ENCODE data around the gene ECPAS.
"Not testable (repeated sequence)": the region's sequence is repeated elsewhere in the genome, so short reads cannot be mapped to it uniquely, and the experiment has no call there.

ECPAS gene

DNA sequence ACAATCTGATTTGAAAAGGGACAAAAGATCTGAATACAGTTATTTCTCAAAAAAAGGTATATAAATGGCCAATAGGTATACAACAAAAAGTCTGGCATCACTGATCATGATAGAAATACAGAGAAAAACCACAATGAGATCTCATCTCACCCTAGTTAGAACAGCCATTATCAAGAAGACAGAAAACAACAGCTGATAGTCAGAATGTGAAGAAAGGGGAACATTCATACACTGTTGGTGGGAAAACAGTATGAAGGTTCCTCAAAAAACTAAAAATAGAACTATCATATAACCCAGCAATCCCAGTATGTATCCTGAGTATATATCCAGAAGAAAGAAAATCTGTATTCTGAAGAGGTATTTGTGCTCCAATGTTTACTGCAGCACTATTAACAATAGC is 78.5 kb downstream of the ECPAS start:
- no peaks in the 10 kb centered on the region for H3K27me3 ChIP-seq (ENCODE audit: insufficient read depth, poor library complexity, severe bottlenecking)
- H3K4me3 ChIP-seq (replicated peaks; ENCODE audit: insufficient read depth, low read length), result no peak overlapping the region
- no peak for DNase-seq (ENCODE audit: low read depth in 1 of 2, low spot score in 1 of 2)
- H3K27ac ChIP-seq (replicated peaks), result no peak overlapping the region
- TF ChIP-seq GABPA (IDR thresholded peaks at IDR 0.05; ENCODE audit: low read depth) (no peak), POLR2AphosphoS5 (IDR thresholded peaks at IDR 0.05; ENCODE audit: low read depth) (no peak), SPI1 (IDR thresholded peaks at IDR 0.05; ENCODE audit: borderline replicate concordance, low read depth) (no peak), REST (IDR thresholded peaks at IDR 0.05; ENCODE audit: insufficient replicate concordance, low read depth) (no peak)
- TF ChIP-seq, protein P1, sequence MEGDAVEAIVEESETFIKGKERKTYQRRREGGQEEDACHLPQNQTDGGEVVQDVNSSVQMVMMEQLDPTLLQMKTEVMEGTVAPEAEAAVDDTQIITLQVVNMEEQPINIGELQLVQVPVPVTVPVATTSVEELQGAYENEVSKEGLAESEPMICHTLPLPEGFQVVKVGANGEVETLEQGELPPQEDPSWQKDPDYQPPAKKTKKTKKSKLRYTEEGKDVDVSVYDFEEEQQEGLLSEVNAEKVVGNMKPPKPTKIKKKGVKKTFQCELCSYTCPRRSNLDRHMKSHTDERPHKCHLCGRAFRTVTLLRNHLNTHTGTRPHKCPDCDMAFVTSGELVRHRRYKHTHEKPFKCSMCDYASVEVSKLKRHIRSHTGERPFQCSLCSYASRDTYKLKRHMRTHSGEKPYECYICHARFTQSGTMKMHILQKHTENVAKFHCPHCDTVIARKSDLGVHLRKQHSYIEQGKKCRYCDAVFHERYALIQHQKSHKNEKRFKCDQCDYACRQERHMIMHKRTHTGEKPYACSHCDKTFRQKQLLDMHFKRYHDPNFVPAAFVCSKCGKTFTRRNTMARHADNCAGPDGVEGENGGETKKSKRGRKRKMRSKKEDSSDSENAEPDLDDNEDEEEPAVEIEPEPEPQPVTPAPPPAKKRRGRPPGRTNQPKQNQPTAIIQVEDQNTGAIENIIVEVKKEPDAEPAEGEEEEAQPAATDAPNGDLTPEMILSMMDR (IDR thresholded peaks at IDR 0.05; ENCODE audit: insufficient read depth, low read length), result no peak

DNA sequence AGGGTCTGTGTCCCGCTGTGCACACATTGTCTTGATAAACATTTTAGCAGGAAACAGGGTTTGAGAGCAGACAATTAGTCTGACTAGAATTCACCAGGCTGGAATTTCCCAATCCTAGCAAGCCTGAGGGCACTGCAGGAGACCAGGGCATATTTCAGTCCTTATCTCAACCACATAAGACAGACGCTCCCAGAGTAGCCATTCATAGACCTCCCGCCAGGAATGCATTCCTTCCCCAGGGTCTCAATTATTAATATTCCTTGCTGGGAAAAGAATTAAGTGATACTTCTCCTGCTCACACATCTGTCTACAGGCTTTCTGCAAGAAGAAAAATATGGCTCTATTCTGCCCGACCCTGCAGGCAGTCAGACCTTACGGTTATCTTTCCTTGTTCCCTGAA is 82.7 kb downstream of the ECPAS start:
- not testable (repeated sequence) for H3K27me3 ChIP-seq (ENCODE audit: insufficient read depth, poor library complexity, severe bottlenecking); H3K4me3 ChIP-seq (replicated peaks; ENCODE audit: insufficient read depth, low read length); DNase-seq (ENCODE audit: low read depth in 1 of 2, low spot score in 1 of 2); H3K27ac ChIP-seq (replicated peaks)

GRCh38 chr9:111400564-111400898 is 83.7 kb downstream of the ECPAS start:
- no peak for DNase-seq (ENCODE audit: low read depth in 1 of 2, low spot score in 1 of 2)
- Histone ChIP-seq H3K27ac (replicated peaks) (no peak overlapping the region), H3K4me3 (replicated peaks; ENCODE audit: insufficient read depth, low read length) (no peak overlapping the region), H3K27me3 (ENCODE audit: insufficient read depth, poor library complexity, severe bottlenecking) (no peaks in the 10 kb centered on the region)
- TF ChIP-seq, protein P1 (IDR thresholded peaks at IDR 0.05; ENCODE audit: insufficient read depth, low read length), result no peak
- TF ChIP-seq GABPA (IDR thresholded peaks at IDR 0.05; ENCODE audit: low read depth) (no peak), REST (IDR thresholded peaks at IDR 0.05; ENCODE audit: insufficient replicate concordance, low read depth) (no peak), POLR2AphosphoS5 (IDR thresholded peaks at IDR 0.05; ENCODE audit: low read depth) (no peak), SPI1 (IDR thresholded peaks at IDR 0.05; ENCODE audit: borderline replicate concordance, low read depth) (no peak)

DNA sequence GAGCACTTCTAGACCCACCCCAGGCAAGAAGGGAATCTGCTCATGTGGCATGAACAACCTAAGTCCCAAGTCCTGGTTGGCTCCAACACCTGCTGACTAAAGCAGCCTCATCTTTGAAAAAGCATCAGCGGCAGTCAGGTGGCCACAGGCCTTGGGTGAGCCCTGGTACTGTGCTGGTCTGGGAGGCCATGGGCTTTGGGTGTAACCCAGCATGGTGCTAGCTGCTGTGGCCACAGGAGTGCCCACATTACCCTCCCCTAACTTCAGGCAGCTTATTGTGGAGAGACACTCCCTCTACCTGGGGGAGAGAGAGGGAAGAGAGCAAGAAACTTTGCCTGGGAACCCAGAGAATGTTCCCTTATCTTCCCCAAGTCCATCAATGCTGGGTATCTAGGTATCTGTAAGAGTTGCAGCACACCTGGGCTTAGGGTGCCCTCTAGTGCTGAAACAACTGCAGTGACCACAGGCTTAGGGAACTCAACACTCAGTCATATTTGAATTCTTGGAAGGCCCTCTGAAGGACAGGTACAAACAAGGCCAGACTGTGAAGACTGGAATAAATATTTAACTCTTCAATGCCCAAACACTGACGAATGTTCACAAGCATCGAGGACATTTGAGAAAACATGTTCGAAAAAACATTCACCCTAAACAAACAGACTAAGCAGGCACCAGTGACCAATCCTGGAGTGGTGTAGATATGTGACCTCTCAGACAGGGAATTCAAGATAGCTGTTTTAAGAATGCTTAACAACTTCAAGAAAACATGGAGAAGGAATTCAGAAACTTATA is 84.2 kb downstream of the ECPAS start:
- Histone ChIP-seq H3K27ac (replicated peaks) (no peak overlapping the region), H3K4me3 (replicated peaks; ENCODE audit: insufficient read depth, low read length) (no peak overlapping the region), H3K27me3 (ENCODE audit: insufficient read depth, poor library complexity, severe bottlenecking) (no peaks in the 10 kb centered on the region)
- DNase-seq (ENCODE audit: low read depth in 1 of 2, low spot score in 1 of 2), result peak in 1 of 2 experiments; percentile 22
- TF ChIP-seq POLR2AphosphoS5 (IDR thresholded peaks at IDR 0.05; ENCODE audit: low read depth), result no peak

GRCh38 chr9:111399211-111399739 is 84.9 kb downstream of the ECPAS start:
- no peak for TF ChIP-seq SPI1 (IDR thresholded peaks at IDR 0.05; ENCODE audit: borderline replicate concordance, low read depth)
- TF ChIP-seq, protein P1 (IDR thresholded peaks at IDR 0.05; ENCODE audit: insufficient read depth, low read length), result no peak
- TF ChIP-seq REST (IDR thresholded peaks at IDR 0.05; ENCODE audit: insufficient replicate concordance, low read depth), result no peak
- no peak for TF ChIP-seq POLR2AphosphoS5 (IDR thresholded peaks at IDR 0.05; ENCODE audit: low read depth)
- TF ChIP-seq GABPA (IDR thresholded peaks at IDR 0.05; ENCODE audit: low read depth), result no peak
- Histone ChIP-seq H3K27ac (replicated peaks) (no peak overlapping the region), H3K4me3 (replicated peaks; ENCODE audit: insufficient read depth, low read length) (no peak overlapping the region), H3K27me3 (ENCODE audit: insufficient read depth, poor library complexity, severe bottlenecking) (no peaks in the 10 kb centered on the region)
- no peak for DNase-seq (ENCODE audit: low read depth in 1 of 2, low spot score in 1 of 2)

All from HL-60 (cell line).